GM21528 (cell line): ENCODE data around the gene SPATA45.

Experiments
- ATAC-seq: cut with Tn5 transposase; IDR thresholded peaks from one replicate; pipeline ENCODE4 v1.9.1; 2021; ENCODE audit warnings: mild to moderate bottlenecking, moderate library complexity; ENCODE audit not compliant: unreplicated experiment, low FRiP score

SPATA45 gene

DNA sequence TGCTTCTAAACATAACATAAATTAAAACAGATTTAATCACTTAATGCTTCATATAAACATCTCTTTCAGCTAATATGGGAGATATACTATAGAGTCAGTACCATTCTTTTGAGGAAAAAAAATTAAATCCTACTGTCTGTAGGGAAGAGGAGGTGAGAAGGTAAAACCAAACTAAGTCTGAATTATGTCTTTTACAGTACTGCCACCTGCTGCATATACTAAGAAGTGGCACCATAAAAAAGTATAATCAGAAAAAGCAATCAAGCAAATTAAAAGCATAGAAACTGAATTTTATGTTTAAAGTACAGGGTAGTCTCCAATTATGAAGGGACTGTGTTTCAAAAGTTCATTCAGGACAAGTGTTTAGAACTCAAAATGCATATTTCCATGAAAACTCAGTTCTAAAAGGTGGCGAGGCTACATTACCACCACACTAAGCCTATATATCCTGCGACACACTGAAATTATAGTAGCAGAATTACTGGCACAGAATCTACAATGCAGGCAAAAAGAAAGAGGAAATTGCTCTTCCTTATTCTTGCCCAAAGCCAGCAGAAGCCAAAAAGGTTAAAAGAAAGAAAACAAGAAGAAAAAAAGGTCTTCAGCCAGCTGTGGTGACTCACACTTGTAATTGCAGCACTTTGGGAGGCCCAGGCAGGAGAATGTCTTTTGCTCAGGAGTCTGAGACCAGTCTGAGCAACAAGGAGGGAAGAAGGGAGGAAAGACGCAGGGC is 64.9 kb downstream of the SPATA45 start:
- ATAC-seq: no peak

DNA sequence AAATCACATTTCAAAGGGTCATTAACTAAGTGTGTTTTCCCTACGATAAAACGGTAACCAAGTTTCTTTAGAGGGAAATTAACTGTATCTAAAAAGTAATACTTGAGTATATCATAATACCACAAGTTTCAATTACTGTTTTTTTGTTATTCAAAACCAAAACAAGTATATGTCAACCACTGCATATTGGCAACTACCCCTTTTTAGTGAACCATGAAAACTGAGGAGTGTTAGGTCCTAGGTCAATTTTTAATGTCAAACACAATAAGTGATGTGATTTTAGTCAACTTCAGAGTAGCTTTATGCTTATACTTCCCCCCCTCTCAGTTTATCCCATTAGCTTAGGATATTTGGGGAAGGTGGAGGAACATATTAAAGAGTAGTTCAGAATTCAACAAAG is 66.2 kb downstream of the SPATA45 start:
- no peak for ATAC-seq

DNA sequence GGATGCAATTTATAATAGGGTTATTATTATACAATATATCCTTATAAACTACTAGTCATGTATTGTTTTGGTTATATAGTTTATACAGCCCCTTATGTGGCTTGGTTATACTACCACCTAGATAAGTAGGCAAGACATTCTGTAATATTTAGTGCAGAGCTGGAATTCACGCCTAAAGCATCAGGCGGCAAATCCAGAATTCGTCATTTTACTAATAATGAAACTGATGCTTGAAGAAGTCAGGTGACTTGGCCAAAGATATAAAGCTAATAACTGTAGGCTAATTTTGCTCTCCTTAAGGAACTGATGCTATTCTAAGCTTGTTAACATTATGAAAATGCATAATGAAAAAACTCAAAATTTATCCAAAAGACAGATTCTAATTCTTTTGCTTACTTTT is 66.7 kb downstream of the SPATA45 start:
- ATAC-seq: no peak
